ENCODE measurements around the gene VCX3A. TPM values are rescaled to one million over a fixed set of nuclear protein-coding genes. Genes with fewer than 3 reads are reported as not detected.

VCX3A gene
- total RNA-seq, 2 donors from 2014 or later: 18.1 TPM; not detected in 1

- DNase-seq (ENCODE audit: low spot score): no peak
- WGBS: 81% methylated on average over 8 of the region's 8 CpGs
- Histone ChIP-seq H3K27me3 (replicated peaks; ENCODE audit: insufficient read depth) (no peaks in the 10 kb centered on the region), H3K27ac (no peak overlapping the region), H3K4me3 (no peak overlapping the region), H3K9me3 (no peaks in the 10 kb centered on the region), H3K4me1 (replicated peaks) (no peaks in the 10 kb centered on the region), H3K36me3 (no peaks in the 10 kb centered on the region)
- no peak for TF ChIP-seq CTCF (IDR thresholded peaks at IDR 0.05)
- TF ChIP-seq POLR2AphosphoS5 (IDR thresholded peaks at IDR 0.05): no peak
- TF ChIP-seq POLR2A (IDR thresholded peaks at IDR 0.05): no peak
- intact Hi-C loops (cut with DNase I): no loop called here
Observed at GRCh38 chrX:6550999-6551398, 16.1 kb upstream of the VCX3A start.

- Histone ChIP-seq H3K4me3 (no peak overlapping the region), H3K27me3 (replicated peaks; ENCODE audit: insufficient read depth) (no peaks in the 10 kb centered on the region), H3K27ac (no peak overlapping the region), H3K36me3 (no peaks in the 10 kb centered on the region), H3K9me3 (no peaks in the 10 kb centered on the region), H3K4me1 (replicated peaks) (no peaks in the 10 kb centered on the region)
- DNase-seq (ENCODE audit: low spot score): no peak
- intact Hi-C loops (cut with DNase I): no loop called here
- 66% methylated on average over 5 of the region's 5 CpGs for WGBS
- TF ChIP-seq CTCF (IDR thresholded peaks at IDR 0.05) (no peak), POLR2AphosphoS5 (IDR thresholded peaks at IDR 0.05) (no peak), POLR2A (IDR thresholded peaks at IDR 0.05) (no peak)
Observed at GRCh38 chrX:6545712-6546111, 10.8 kb upstream of the VCX3A start.

GRCh38 chrX:6526564-6527136 is 8.3 kb downstream of the VCX3A start:
- WGBS: 70% methylated on average over 3 of the region's 3 CpGs

GRCh38 chrX:6517376-6517775 is 17.5 kb downstream of the VCX3A start:
- Histone ChIP-seq H3K9me3 (no peaks in the 10 kb centered on the region), H3K27ac (no peak overlapping the region), H3K4me1 (replicated peaks) (no peaks in the 10 kb centered on the region), H3K4me3 (no peak overlapping the region), H3K27me3 (replicated peaks; ENCODE audit: insufficient read depth) (no peaks in the 10 kb centered on the region), H3K36me3 (no peaks in the 10 kb centered on the region)
- 86% methylated on average over 6 of the region's 6 CpGs for WGBS
- no peak for TF ChIP-seq POLR2AphosphoS5 (IDR thresholded peaks at IDR 0.05)
- no peak for TF ChIP-seq CTCF (IDR thresholded peaks at IDR 0.05)
- no peak for DNase-seq (ENCODE audit: low spot score)
- intact Hi-C loops (cut with DNase I): no loop called here

More at GRCh38 chrX:6526564-6527136, 8.3 kb downstream of the VCX3A start:
- DNase-seq (ENCODE audit: low spot score): no peak
- Histone ChIP-seq H3K4me3 (no peak overlapping the region), H3K9me3 (no peaks in the 10 kb centered on the region), H3K27me3 (replicated peaks; ENCODE audit: insufficient read depth) (no peaks in the 10 kb centered on the region), H3K36me3 (no peaks in the 10 kb centered on the region), H3K4me1 (replicated peaks) (no peaks in the 10 kb centered on the region), H3K27ac (no peak overlapping the region)
- TF ChIP-seq CTCF (IDR thresholded peaks at IDR 0.05): no peak
- no peak for TF ChIP-seq POLR2A (IDR thresholded peaks at IDR 0.05)
- TF ChIP-seq POLR2AphosphoS5 (IDR thresholded peaks at IDR 0.05): no peak
- intact Hi-C loops (cut with DNase I): no loop called here

GRCh38 chrX:6506444-6506843 is 28.5 kb downstream of the VCX3A start:
- Histone ChIP-seq H3K36me3 (no peaks in the 10 kb centered on the region), H3K27ac (no peak overlapping the region), H3K4me1 (replicated peaks) (no peaks in the 10 kb centered on the region), H3K27me3 (replicated peaks; ENCODE audit: insufficient read depth) (no peaks in the 10 kb centered on the region), H3K9me3 (no peaks in the 10 kb centered on the region), H3K4me3 (no peak overlapping the region)
- WGBS: 90% methylated on average over 4 of the region's 4 CpGs
- DNase-seq (ENCODE audit: low spot score): no peak
- TF ChIP-seq POLR2AphosphoS5 (IDR thresholded peaks at IDR 0.05): no peak
- TF ChIP-seq POLR2A (IDR thresholded peaks at IDR 0.05): no peak
- intact Hi-C loops (cut with DNase I): no loop called here
